PC-3 (cell line): Measurements from ENCODE around the gene MGAT2. TPM values are rescaled to one million over a fixed set of nuclear protein-coding genes. Genes with fewer than 3 reads are reported as not detected.

Experiments
- ATAC-seq: fragments of 200-7000 bp; cut with Tn5 transposase; 2 replicates; pipeline ENCODE4 v1.9.1; 2020; ENCODE audit warnings: mild to moderate bottlenecking, moderate library complexity
- BruUV-seq: library from RNA; stranded (reverse); fragments of 400-500 nt; replicated peaks from 2 replicates; lab custom pipeline; 2021; lab: Mats Ljungman, UMichigan
- CTCF ChIA-PET: fragments of 300-600 bp; sonication (Branson Sonifier 250); formaldehyde crosslinking; loops from one replicate; lab custom pipeline; 2022; ENCODE audit warnings: antibody characterized with exemption; lab: Charles Lee
- POLR2A ChIA-PET: fragments of 300-600 bp; sonication (Branson Sonifier 250); formaldehyde crosslinking; loops from one replicate; lab custom pipeline; 2022; ENCODE audit warnings: antibody characterized with exemption; ENCODE audit not compliant: unreplicated experiment; lab: Charles Lee
- DNase-seq: peaks from one replicate; pipeline ENCODE4 v3.0.0-alpha.2; 2015
- H2AFZ ChIP-seq: fragments of 300-600 bp; sonication (generic); 2 replicates; pipeline ENCODE4 v1.6.0; 2016; ENCODE audit warnings: antibody characterized with exemption, low read length
- H3F3A ChIP-seq: fragments of 300-600 bp; sonication (generic); one replicate; pipeline ENCODE4 v1.6.0; 2017; ENCODE audit warnings: antibody characterized with exemption, low read length, control low read depth, mild to moderate bottlenecking; ENCODE audit not compliant: unreplicated experiment
- H3K27ac ChIP-seq: fragments of 300-600 bp; sonication (generic); 2 replicates; pipeline ENCODE4 v1.5.1; 2016; ENCODE audit warnings: mild to moderate bottlenecking, low read length
- H3K27me3 ChIP-seq: fragments of 300-600 bp; sonication (generic); 2 replicates; pipeline ENCODE4 v1.6.1; 2016; ENCODE audit warnings: low read length, mixed read lengths
- H3K36me3 ChIP-seq: fragments of 300-600 bp; sonication (generic); 2 replicates; pipeline ENCODE4 v1.6.1; 2016; ENCODE audit warnings: low read depth, mixed run types, low read length, mixed read lengths
- H3K4me1 ChIP-seq: fragments of 300-600 bp; sonication (generic); 2 replicates; pipeline ENCODE4 v1.5.1; 2016; ENCODE audit warnings: low read length; ENCODE audit not compliant: insufficient read depth
- H3K4me2 ChIP-seq: fragments of 300-600 bp; sonication (generic); 2 replicates; pipeline ENCODE4 v1.6.0; 2016; ENCODE audit warnings: low read length
- H3K4me3 ChIP-seq: fragments of 300-600 bp; sonication (generic); 2 replicates; pipeline ENCODE4 v1.5.1; 2016; ENCODE audit warnings: mild to moderate bottlenecking, low read length, mixed read lengths
- H3K79me2 ChIP-seq: fragments of 300-600 bp; sonication (generic); 2 replicates; pipeline ENCODE4 v1.6.1; 2017; ENCODE audit warnings: low read length, mixed read lengths
- H3K9ac ChIP-seq: fragments of 300-600 bp; sonication (generic); 2 replicates; pipeline ENCODE4 v1.6.0; 2016; ENCODE audit warnings: mild to moderate bottlenecking, low read length
- H3K9me2 ChIP-seq: fragments of 300-600 bp; sonication (generic); replicated peaks from 2 replicates; pipeline ENCODE4 v1.6.1; 2016; ENCODE audit warnings: mixed run types, low read length, mixed read lengths
- H3K9me3 ChIP-seq: fragments of 300-600 bp; sonication (generic); 2 replicates; pipeline ENCODE4 v1.6.1; 2016; ENCODE audit warnings: low read length, mixed read lengths
- H4K20me1 ChIP-seq: fragments of 300-600 bp; sonication (generic); 2 replicates; pipeline ENCODE4 v1.6.1; 2016; ENCODE audit warnings: low read length, mixed read lengths
- CTCF ChIP-seq: fragments of 300-600 bp; sonication (generic); conservative IDR thresholded peaks from 2 replicates; pipeline ENCODE4 v1.5.1; 2017; ENCODE audit warnings: antibody characterized with exemption, low read depth, mild to moderate bottlenecking, low read length
- EZH2 ChIP-seq: fragments of 300-600 bp; sonication (generic); IDR thresholded peaks from one replicate; pipeline ENCODE4 v1.6.1; 2017; ENCODE audit warnings: antibody characterized with exemption, mild to moderate bottlenecking, low read length; ENCODE audit not compliant: unreplicated experiment
- EZH2phosphoT487 ChIP-seq: fragments of 300-600 bp; sonication (generic); IDR thresholded peaks from 2 replicates; pipeline ENCODE4 v1.6.1; 2018; ENCODE audit warnings: mild to moderate bottlenecking, antibody characterized with exemption, low read length, borderline replicate concordance
- intact Hi-C: fragments of 100-400 bp; cut with micrococcal nuclease; formaldehyde crosslinking; loops from 2 replicates; pipeline ENCODE4 v1.9.0; 2023
- total RNA-seq: library from RNA; depleted of rRNA; stranded (reverse); fragments of >200 nt; gene quantifications from 2 replicates; pipeline ENCODE4 v1.2.3, GENCODE V29; 2014

MGAT2 gene
- total RNA-seq, 1 experiment from 2014 or later, result 39.5 TPM

DNA sequence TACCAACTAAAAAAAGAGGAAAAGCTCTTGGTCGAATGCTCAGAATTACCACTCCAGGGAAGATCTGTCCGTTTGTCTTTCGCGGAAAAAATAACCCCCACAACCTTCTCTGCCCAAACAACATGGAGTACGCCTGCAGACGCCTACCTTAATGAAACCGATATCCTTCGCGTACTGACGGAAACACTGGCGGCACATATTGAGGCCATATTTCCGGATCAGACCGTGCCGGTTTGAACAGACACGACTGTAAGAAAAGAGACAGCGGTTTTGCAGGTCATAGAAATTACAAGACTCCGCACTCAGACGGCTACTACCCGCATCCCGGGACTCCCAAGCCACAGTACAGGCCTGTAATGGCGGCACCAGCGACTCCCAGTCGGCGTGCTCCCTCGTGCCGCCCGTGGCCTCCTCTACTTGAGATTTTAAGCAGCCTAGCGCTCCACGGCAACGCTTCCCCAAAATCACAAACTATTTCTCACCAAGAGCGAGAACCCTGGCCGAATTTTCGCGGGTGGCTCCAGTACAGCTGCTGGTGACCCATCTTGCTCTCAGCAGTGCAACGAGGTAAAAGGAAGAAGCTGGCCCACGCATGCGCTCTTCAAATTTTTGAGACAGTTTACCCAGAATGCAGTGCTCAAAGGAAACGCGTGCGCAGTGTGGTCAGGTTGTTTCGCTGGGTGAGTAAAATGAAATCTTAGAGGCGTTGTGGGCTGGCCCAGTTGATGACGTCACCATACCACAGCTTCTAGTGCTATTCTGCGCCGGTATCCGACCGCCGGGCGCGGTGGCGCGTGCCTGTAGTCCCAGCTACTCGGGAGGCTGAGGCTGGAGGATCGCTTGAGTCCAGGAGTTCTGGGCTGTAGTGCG lies 34.6 kb upstream of the MGAT2 start, which contains the start of gene RPS29:
TSS of gene RPS29 (minus strand) at position 578 of the 870 bp plus-strand sequence. CDS start at position 544, 34 bp downstream.
- intact Hi-C loops, result loop anchor here (1.0 to 2.0 kb wide), 5 partner anchors 34 to 267 kb away; partner anchors contain the start of genes MGAT2, NEMF and RPL36AL
- Histone ChIP-seq H3K4me3 (peak within 1 kb of the TSS; percentile 93), H3K4me1 (peaks cover 20% of the 10 kb centered on the region), H3K27me3 (no peaks in the 10 kb centered on the region), H3K27ac (peak within 1 kb of the TSS; percentile 59), H2AFZ (peak within 1 kb of the TSS; percentile 59), H3K79me2 (peaks cover 52% of the 10 kb centered on the region), H3K9ac (peak within 1 kb of the TSS; percentile 97), H4K20me1 (peaks cover 41% of the 10 kb centered on the region), H3F3A (peaks cover 16% of the 10 kb centered on the region), H3K9me2 (no peaks in the 10 kb centered on the region), H3K9me3 (no peaks in the 10 kb centered on the region), H3K4me2 (peak within 1 kb of the TSS; percentile 84), H3K36me3 (peaks cover 35% of the 10 kb centered on the region)
- BruUV-seq, result TSS peak; percentile 60
- TF ChIP-seq EZH2phosphoT487 (no peak), CTCF (no peak), EZH2 (no peak)
- ChIA-PET POLR2A (interaction anchor here (0.6 to 1.6 kb wide), 7 partner anchors 9 to 185 kb away, joined by 3 to 12 read pairs (median 3); partner anchors contain the start of gene RPL36AL), CTCF (interaction anchor here (0.7 to 1.6 kb wide), 3 partner anchors 9 to 124 kb away, joined by 3 to 5 read pairs (median 4); no protein-coding TSS in a partner anchor)
- ATAC-seq (peak; percentile 89), DNase-seq (peak; percentile 100)

- peaks cover 44% of the 10 kb centered on the region for H3K79me2 ChIP-seq
- peak overlapping the region; percentile 93 for H3K4me3 ChIP-seq
- TF ChIP-seq EZH2phosphoT487, result no peak
- TF ChIP-seq CTCF, result peak; percentile 99
- peaks cover 20% of the 10 kb centered on the region for H3K4me1 ChIP-seq
- intact Hi-C loops, result loop anchor here (1.0 to 2.0 kb wide), 4 partner anchors 33 to 266 kb away; partner anchors contain the start of genes MGAT2, NEMF and RPL36AL
- H3K27ac ChIP-seq, result peak overlapping the region; percentile 34
- H3K4me2 ChIP-seq, result peak overlapping the region; percentile 76
- peak; percentile 91 for DNase-seq
- H2AFZ ChIP-seq, result peak overlapping the region; percentile 50; the same call in 1 of the 2 replicates
- POLR2A ChIA-PET, result interaction anchor here (0.6 to 1.6 kb wide), 7 partner anchors 8 to 185 kb away, joined by 3 to 12 read pairs (median 3); partner anchors contain the start of genes LRR1 and RPL36AL
- ATAC-seq, result peak; percentile 20
- BruUV-seq, result no TSS peak
- no peaks in the 10 kb centered on the region for H3K9me2 ChIP-seq
- CTCF ChIA-PET, result interaction anchor here (0.6 to 1.6 kb wide), 6 partner anchors 8 to 181 kb away, joined by 3 to 6 read pairs (median 4); no protein-coding TSS in a partner anchor
- no peaks in the 10 kb centered on the region for H3K27me3 ChIP-seq
- peaks cover 41% of the 10 kb centered on the region for H4K20me1 ChIP-seq
- peaks cover 35% of the 10 kb centered on the region for H3K36me3 ChIP-seq
- H3K9ac ChIP-seq, result 0 out of 2 replicates have a peak overlapping the region, but pooled peaks have one; percentile 6
- no peaks in the 10 kb centered on the region for H3K9me3 ChIP-seq
- peaks cover 16% of the 10 kb centered on the region for H3F3A ChIP-seq
Observed at GRCh38 chr14:49586673-49587460, 33.7 kb upstream of the MGAT2 start.
